ENCODE results near the gene IL11.
A peak's percentile ranks its signal among the peaks of the same experiment; 100 is the strongest.

The IL11 gene

DNA sequence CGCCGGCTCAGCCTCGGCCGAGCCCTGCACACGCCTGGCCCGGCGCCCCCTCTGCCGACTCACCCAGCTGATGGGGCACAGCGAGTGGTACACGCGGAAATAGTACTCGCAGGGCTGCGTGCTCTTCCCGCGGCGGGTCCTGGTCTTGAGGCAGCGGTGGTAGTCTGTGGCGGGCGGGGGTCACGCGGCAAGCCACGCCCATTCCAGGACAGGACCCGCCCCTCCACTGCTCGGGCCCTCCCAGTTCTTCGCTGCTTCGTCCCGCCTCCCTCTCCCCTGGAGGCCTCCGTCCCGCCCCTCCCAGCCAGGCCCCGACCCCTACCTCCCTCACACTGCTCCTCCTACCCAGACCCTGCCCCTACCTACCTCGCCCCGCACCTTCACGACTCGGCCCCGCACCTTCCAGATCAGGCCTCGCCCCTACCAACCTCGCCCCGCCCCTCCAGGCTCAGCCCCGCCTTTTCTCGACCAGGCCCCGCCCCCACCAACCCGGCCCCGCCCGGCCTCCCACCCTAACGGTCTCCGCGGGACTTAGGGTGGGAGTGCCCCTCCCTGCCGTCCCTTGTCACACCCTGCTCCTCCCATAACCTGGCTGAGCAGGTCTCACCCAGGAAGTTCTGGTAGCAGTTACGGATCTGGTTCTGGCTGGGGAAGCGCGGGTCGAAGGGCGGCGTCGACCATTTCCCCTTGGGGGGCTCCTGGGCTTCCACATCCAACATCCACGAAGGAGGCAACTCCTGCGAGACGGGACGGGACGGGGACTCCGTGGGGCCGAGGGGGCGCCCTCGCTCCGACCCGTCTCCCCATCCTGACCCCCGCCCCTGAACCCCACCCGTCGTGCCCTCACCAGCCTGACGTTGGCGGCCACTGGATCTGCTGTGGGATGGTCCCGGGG, 16.2 kb downstream of the IL11 start:
- Mint-ChIP-seq H3K36me3 (ENCODE audit: low read depth) (no peaks in the 10 kb centered on the region), H3K9me3 (no peaks in the 10 kb centered on the region), H3K27ac (no peak overlapping the region), H3K4me1 (ENCODE audit: low read depth) (peaks cover 12% of the 10 kb centered on the region), H3K4me3 (peak overlapping the region; percentile 81), H3K27me3 (ENCODE audit: low read depth) (peaks cover 58% of the 10 kb centered on the region)

DNA sequence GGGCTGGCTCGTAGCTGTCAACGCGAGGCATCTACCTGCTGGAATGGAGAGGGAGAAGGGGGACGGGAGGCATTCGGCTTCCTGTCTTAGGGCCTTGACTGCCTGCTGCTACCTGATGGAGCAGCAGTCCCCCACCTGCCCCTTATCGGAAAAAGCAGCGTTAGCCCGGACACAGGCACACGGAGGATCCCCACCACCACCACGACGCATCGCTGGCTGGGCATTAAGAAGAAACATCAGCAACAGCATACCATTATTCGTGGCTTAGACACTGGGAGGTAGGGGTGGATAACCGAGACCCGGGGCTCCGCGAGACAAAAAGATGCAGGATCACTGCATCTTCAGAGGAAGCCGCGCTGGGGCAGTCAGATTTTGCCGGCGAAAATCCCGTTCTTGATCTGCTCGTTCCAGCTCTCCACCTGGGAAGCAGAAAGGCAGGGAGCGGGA, 16.9 kb downstream of the IL11 start:
- Mint-ChIP-seq H3K4me1 (ENCODE audit: low read depth) (peaks cover 12% of the 10 kb centered on the region), H3K4me3 (peak overlapping the region; percentile 81), H3K27ac (no peak overlapping the region), H3K36me3 (ENCODE audit: low read depth) (no peaks in the 10 kb centered on the region), H3K9me3 (no peaks in the 10 kb centered on the region), H3K27me3 (ENCODE audit: low read depth) (peaks cover 58% of the 10 kb centered on the region)

DNA sequence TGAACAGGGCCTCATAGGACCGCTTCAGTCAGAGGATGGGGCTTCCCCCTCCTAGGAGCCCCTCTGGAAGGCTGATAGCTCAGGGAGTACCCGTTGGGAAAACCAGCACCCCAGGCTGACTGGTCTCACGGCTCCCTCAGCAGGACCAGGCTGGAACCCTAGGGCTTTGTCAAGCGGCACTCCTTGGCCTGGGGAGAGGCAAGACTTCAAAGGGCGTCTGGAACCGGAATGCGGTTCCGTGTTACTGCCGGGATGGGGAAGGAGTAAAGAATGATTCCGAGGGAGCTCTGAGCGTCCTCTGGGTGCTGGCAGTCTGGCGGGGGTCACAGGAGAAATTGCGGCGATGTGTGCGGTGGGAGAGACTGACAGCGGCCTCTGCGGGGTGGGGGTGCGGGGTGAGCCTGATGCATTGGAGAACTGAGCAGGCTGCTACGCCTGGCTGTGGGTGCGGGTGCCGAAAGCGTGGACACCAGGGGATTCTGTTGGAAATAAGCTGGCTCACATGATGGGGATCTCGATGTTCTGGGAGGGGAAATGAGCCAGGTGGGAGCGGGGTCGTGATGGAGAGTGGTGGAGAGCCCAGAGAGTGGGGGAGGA, 17.6 kb downstream of the IL11 start:
- Mint-ChIP-seq H3K4me1 (ENCODE audit: low read depth) (peaks cover 12% of the 10 kb centered on the region), H3K9me3 (no peaks in the 10 kb centered on the region), H3K27me3 (ENCODE audit: low read depth) (peaks cover 58% of the 10 kb centered on the region), H3K4me3 (peak overlapping the region; percentile 81), H3K36me3 (ENCODE audit: low read depth) (no peaks in the 10 kb centered on the region), H3K27ac (no peak overlapping the region)

DNA sequence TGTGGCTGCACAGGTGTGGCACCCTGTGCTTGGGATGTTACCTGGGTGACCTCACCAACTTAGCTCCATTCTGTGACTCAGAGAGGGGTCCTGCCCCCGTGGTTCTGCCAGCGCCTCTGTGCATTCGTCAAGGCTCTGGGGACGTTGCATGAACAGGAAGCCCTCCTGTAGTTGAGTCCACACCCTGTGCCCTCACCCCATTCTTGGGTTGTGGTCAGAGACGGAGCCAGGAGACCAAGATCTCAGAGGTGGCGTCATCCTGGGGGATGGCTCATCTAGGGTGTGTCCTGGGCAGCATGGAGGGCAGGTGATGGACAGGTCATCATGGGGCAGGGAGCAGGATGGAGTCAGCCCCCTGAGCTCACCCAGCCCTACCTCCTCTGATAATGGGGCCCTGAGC, 18.2 kb downstream of the IL11 start:
- H3K9me3 Mint-ChIP-seq: no peaks in the 10 kb centered on the region
- H3K4me1 Mint-ChIP-seq (ENCODE audit: low read depth): peaks cover 12% of the 10 kb centered on the region
- no peak overlapping the region for H3K4me3 Mint-ChIP-seq
- H3K36me3 Mint-ChIP-seq (ENCODE audit: low read depth): no peaks in the 10 kb centered on the region
- peaks cover 53% of the 10 kb centered on the region for H3K27me3 Mint-ChIP-seq (ENCODE audit: low read depth)
- H3K27ac Mint-ChIP-seq: no peak overlapping the region

DNA sequence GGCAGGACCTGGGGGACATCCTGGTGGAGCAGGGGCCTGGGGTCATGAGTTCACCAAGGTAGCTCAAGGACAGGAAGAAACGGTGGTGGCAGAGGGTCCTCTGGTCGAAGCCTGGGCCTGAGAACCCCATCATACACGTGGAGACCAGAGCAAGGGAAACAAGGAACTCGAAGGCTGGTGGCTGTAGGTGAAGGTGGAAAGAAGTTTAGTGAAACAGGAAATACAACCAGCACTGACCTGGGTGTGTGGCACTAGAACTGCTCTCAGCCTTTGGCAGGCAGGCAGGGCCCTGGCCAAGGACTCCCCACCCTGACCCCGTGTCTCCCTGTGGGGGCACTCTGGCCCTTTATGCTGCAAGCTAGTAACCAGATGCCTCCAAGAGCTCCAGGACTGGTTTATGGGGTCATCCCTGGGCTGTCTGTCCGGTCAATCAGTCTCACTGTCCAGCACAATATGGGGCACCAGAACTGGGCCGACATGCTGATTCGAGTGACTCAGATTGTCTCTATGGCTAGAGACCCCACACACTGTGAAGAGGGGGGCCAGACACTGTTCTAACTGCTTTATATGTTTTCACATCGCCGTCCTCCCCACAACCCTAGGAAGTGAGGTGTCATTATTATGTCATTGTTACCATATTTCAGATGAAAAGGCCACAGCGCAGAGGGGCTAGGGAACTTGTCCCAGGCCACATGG, 19.5 kb downstream of the IL11 start:
- Mint-ChIP-seq H3K36me3 (ENCODE audit: low read depth) (no peaks in the 10 kb centered on the region), H3K4me1 (ENCODE audit: low read depth) (peaks cover 12% of the 10 kb centered on the region), H3K4me3 (no peak overlapping the region), H3K9me3 (no peaks in the 10 kb centered on the region), H3K27me3 (ENCODE audit: low read depth) (peaks cover 43% of the 10 kb centered on the region), H3K27ac (no peak overlapping the region)

DNA sequence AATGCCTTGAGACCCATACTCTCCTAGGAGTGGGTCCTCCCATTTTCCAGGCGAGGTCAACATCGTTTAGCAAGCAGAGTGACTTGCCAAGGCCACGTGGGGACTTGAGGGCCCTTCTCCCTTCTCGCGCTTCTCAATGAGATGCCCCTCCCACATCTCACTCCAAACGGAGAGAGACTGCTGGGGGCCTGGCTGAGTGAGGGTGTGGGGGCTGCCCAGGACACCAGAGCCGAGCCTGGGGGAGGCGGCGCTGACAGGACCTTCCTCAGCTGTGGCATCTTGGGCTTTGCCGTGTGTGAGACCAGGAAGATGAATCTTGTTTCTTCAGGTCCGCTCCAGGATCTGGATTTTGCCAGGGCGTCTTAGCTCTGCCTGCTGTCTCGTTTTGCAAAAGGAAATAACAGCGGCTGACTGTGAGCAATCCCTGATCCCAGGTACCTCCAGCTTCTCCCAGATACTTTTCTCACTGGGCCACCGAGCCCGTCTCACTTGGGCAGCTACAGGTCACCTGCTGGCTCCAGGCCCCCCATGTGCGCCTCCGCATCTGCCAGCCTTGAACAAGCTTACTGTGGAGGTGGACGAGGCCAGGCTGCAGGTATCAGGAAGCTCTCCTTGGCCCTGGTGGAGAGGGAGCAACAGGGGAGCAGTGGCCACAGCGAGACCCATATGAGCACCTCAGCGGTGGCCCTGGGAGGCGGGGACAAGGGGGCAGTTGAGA, 21.8 kb downstream of the IL11 start:
- peaks cover under 1% of the 10 kb centered on the region for H3K36me3 Mint-ChIP-seq (ENCODE audit: low read depth)

DNA sequence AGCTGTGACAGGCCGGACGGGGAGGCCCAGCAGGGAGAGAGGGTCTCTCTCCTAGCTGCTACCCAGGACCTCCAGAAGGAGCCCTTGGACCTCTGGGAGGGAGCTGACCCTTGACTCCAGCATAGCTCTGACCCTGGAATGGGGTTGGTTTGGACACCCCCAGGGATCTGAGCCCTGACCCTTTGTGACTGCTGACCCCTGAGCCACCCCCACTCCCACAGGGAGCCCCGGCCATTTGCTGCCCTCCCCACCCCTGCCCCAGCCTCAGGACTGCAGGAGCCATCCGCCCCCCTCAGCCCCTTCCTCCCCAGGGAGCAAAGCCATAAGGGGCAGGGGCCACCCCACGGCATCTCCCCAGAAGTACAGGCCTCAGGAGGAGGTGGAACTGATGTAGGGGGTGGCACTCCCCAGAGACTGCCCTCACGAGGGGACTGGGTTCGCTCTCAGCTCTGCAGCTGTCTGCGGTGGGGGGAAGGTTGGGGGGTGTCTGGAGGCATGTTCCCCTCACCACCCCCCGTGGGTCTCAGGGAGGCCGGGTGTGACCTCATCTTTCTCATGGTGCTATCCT, 22.7 kb downstream of the IL11 start:
- H3K27me3 Mint-ChIP-seq (ENCODE audit: low read depth): peaks cover 17% of the 10 kb centered on the region
- H3K4me1 Mint-ChIP-seq (ENCODE audit: low read depth): peaks cover 5% of the 10 kb centered on the region
- no peak overlapping the region for H3K4me3 Mint-ChIP-seq
- H3K9me3 Mint-ChIP-seq: no peaks in the 10 kb centered on the region
- no peak overlapping the region for H3K27ac Mint-ChIP-seq
- H3K36me3 Mint-ChIP-seq (ENCODE audit: low read depth): peaks cover 5% of the 10 kb centered on the region

More for the DNA sequence above, 21.8 kb downstream of the IL11 start:
- Mint-ChIP-seq H3K4me1 (ENCODE audit: low read depth) (peaks cover 12% of the 10 kb centered on the region), H3K4me3 (no peak overlapping the region), H3K27ac (no peak overlapping the region), H3K9me3 (no peaks in the 10 kb centered on the region), H3K27me3 (ENCODE audit: low read depth) (peaks cover 27% of the 10 kb centered on the region)

DNA sequence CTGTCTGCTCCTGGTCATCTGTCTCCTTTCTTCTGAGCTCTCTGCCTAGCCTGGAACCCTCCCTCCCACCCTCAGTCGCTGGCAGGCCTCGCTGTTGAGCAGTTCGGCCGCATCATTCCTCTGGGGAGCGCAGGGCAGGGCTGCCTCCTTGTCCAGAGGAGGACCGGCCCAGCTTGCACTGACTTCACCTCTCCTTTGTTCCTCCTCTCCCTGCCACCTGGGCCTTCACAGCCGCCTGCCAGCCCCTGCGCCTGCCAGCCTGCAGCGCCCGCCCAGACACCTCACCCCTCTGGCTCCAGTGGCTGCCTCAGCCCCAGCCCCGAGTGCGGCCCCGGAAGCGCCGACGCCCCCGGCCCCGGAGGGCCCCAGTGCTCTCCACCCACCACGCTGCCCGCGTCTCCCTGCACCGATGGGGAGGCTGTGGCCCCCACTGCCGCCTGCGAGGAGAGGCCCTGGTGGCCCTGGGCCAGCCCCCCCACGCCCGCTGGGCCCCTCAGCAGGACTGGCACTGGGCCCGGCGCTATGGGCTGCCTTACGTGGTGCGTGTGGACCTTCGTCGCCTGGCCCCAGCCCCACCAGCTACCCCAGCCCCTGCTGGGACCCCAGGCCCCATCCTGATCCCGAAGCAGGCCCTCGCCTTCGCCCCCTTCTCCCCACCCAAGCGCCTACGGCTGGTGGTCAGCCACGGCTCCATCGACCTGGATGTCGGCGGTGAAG, 23.4 kb downstream of the IL11 start:
- peaks cover 5% of the 10 kb centered on the region for H3K36me3 Mint-ChIP-seq (ENCODE audit: low read depth)
- no peak overlapping the region for H3K27ac Mint-ChIP-seq
- peaks cover 3% of the 10 kb centered on the region for H3K4me1 Mint-ChIP-seq (ENCODE audit: low read depth)
- H3K27me3 Mint-ChIP-seq (ENCODE audit: low read depth): peaks cover 11% of the 10 kb centered on the region
- no peaks in the 10 kb centered on the region for H3K9me3 Mint-ChIP-seq
- H3K4me3 Mint-ChIP-seq: no peak overlapping the region

DNA sequence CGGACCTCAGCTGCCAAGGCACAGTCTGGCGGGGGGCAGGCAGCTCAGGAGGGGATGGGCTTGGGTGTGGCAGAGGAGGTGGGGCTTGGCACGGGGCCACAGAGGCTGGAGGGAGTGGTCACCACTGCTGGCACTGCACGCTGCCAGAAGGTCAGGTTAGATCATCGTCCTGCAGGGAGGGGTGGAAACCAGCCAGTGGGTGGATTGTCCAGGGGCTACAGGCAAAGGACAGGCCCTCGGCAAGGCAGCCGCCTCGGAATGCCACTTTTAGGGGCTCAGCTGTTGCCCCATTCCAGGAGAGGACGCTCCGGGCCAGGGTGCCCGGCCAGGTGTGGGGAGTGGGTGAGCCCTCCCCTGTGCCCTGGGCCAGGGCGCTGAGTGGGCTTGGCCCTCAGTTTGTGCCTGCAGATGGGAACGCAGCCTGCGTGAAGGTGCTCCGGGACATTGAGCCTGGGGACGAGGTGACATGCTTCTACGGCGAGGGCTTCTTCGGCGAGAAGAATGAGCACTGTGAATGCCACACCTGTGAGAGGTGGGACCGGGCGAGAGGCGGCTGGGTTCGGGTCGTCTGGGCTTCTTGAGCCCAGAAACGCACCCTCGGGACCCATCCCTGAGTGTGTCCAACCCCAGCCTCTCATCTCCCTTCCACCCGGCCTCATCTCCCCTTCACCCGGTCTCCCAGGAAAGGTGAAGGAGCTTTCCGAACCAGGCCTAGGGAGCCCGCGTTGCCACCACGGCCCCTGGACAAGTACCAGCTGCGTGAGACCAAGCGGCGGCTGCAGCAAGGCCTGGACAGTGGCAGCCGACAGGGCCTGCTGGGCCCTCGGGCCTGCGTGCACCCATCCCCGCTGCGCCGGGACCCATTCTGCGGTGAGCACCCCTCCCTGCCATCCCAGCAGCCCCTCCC, 24.2 kb downstream of the IL11 start:
- peaks cover 5% of the 10 kb centered on the region for H3K36me3 Mint-ChIP-seq (ENCODE audit: low read depth)
- peaks cover 3% of the 10 kb centered on the region for H3K27me3 Mint-ChIP-seq (ENCODE audit: low read depth)
- H3K4me3 Mint-ChIP-seq: no peak overlapping the region
- no peaks in the 10 kb centered on the region for H3K9me3 Mint-ChIP-seq
- no peak overlapping the region for H3K27ac Mint-ChIP-seq
- peaks cover 4% of the 10 kb centered on the region for H3K4me1 Mint-ChIP-seq (ENCODE audit: low read depth)

DNA sequence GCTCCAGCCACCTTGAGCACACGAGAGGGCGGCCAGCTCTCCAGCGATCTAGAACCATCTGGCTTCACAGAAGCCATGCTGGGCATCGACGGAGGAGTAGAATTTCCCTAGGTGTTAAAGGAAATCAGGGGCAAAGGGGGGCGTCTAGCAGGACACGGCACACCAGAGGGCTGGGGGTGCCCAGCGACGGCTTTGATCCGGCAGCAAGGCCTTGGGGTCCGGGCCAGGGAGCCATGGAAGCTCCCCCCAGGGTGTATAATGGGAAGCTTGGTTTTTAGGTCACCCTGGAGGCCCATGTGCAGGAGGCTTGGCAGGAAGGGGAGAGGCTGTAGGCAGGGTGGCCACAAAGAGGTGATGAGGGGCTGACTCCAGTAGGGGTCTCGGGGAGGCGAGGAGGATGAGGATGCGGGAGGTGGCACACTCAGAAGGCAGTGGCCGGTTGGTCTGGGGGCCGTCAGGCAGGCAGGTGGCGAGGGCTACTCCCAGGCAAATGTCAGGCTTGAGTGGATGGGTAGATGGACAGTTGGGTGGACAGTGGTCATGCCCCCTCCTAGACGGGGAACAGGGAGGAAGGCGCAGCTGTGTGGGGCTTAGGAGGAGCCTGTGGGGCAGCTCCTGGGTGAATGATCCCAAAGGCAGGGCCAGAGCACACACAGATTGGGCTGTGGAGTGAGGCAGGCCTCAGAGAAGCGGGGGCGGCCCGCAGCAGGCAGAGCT, 25.0 kb downstream of the IL11 start:
- Mint-ChIP-seq H3K27ac (no peak overlapping the region), H3K9me3 (no peaks in the 10 kb centered on the region), H3K4me3 (no peak overlapping the region), H3K36me3 (ENCODE audit: low read depth) (peaks cover 5% of the 10 kb centered on the region), H3K4me1 (ENCODE audit: low read depth) (peaks cover 7% of the 10 kb centered on the region), H3K27me3 (ENCODE audit: low read depth) (no peaks in the 10 kb centered on the region)

DNA sequence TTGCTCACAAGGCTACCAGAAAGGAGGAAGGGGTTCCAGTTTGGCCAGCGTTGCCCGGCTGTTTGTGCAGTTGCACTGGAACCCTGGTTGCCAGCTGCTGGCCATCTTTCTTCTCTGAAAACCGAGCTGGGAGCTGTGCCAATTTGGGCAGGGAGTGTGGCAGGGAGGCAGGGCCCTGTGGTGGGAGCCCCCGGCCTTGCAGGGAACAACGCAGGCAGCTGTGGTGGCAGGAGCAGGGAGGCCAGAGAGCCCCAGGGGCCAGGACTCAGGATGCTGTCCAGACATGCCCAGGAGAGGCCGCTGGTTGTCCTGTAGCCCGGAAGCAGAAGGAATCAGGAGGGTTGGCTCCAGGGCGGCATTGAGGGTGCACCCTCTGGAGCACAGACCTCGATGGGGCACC, 25.8 kb downstream of the IL11 start:
- Mint-ChIP-seq H3K9me3 (no peaks in the 10 kb centered on the region), H3K4me1 (ENCODE audit: low read depth) (peaks cover 7% of the 10 kb centered on the region), H3K36me3 (ENCODE audit: low read depth) (peaks cover 5% of the 10 kb centered on the region), H3K27me3 (ENCODE audit: low read depth) (no peaks in the 10 kb centered on the region), H3K27ac (no peak overlapping the region), H3K4me3 (no peak overlapping the region)
